Upper lobe of left lung (tissue), 6 donors: ENCODE results near the gene SLC5A2. TPM values are rescaled to one million over a fixed set of nuclear protein-coding genes. Genes with fewer than 3 reads are reported as not detected.
A peak's percentile ranks its signal among the peaks of the same experiment; 100 is the strongest.

Experiments
- ATAC-seq, 2 donors: fragments of 200-7000 bp; cut with Tn5 transposase; one replicate each; pipeline ENCODE4 v1.9.1; 2022; ENCODE audit warnings: mild to moderate bottlenecking in 2 of 2, moderate library complexity in 2 of 2; ENCODE audit not compliant: low FRiP score in 2 of 2
- DNase-seq, 2 donors: peaks; one replicate each; pipeline ENCODE4 v3.0.0-alpha.2; 2019 to 2020
- H3K27ac ChIP-seq, 4 donors: fragments of 200-600 bp; sonication (generic); one replicate each; pipeline ENCODE4 v1.5.1; 2016 to 2019
- H3K27me3 ChIP-seq, 4 donors: fragments of 200-600 bp; sonication (generic); one replicate each; pipeline ENCODE4 v1.5.1; 2017 to 2019
- H3K36me3 ChIP-seq, 4 donors: fragments of 200-600 bp; sonication (generic); one replicate each; pipeline ENCODE4 v1.5.1; 2016 to 2019
- H3K4me1 ChIP-seq, 4 donors: fragments of 200-600 bp; sonication (generic); one replicate each; pipeline ENCODE4 v1.5.1; 2018 to 2019
- H3K4me3 ChIP-seq, 4 donors: fragments of 200-600 bp; sonication (generic); one replicate each; pipeline ENCODE4 v1.5.1; 2017 to 2019; ENCODE audit warnings: mild to moderate bottlenecking in 2 of 4, moderate library complexity in 1 of 4
- H3K9me3 ChIP-seq, 4 donors: fragments of 200-600 bp; sonication (generic); one replicate each; pipeline ENCODE4 v1.5.1; 2018 to 2019
- CTCF ChIP-seq, 6 experiments: fragments of 450-650 bp in 4 of 6; fragments of 200-600 bp in 2 of 6; sonication (generic) in 2 of 6; IDR thresholded peaks; one replicate each; pipeline ENCODE4 v1.5.1; 2016 to 2019; ENCODE audit warnings: antibody characterized with exemption in 6 of 6
- EP300 ChIP-seq, 4 donors: sonication (generic); formaldehyde crosslinking; IDR thresholded peaks; one replicate each; pipeline ENCODE4 v1.5.1; 2017; ENCODE audit warnings: antibody characterized with exemption in 4 of 4, control low read depth in 2 of 4
- POLR2A ChIP-seq, 4 donors: fragments of 450-650 bp; IDR thresholded peaks; one replicate each; pipeline ENCODE4 v1.5.1; 2016 to 2017; ENCODE audit warnings: antibody characterized with exemption in 4 of 4, mild to moderate bottlenecking in 2 of 4
- POLR2AphosphoS5 ChIP-seq, 2 donors: sonication (generic); formaldehyde crosslinking; IDR thresholded peaks; one replicate each; pipeline ENCODE4 v1.5.1; 2017; ENCODE audit warnings: antibody characterized with exemption in 2 of 2
- WGBS, 2 donors: methylation state at CpG; one replicate each; pipeline ENCODE4 v1.1.5; 2017 to 2018; 5-methylcytosine and 5-hydroxymethylcytosine counted together
- total RNA-seq, 6 donors: library from RNA; depleted of rRNA in 4 of 6; stranded (reverse); fragments of >200 nt in 4 of 6; gene quantifications; one replicate each; pipeline versions ENCODE4 v1.1.0 to v1.2.1, GENCODE V29; 2016 to 2021
- donor health status: DM: no; HTN: no; CAD: no; lungs with moderate emphysema.
- donor health status: DM: no; HTN: yes; CAD: no; lungs with severe emphysema.

SLC5A2 gene
- total RNA-seq, 6 donors from 2014 or later: 0.84 to 3.3 (median 1.2) TPM

- DNase-seq (no peak), ATAC-seq (no peak)
- 49 to 53% methylated on average over 8 of the region's 8 CpGs for WGBS, 2 donors
- peak overlapping the region; percentile 77 to 100 (median 97) for H3K27ac ChIP-seq
- peaks cover 0 to 42% (median 27%) of the 10 kb centered on the region in 4 donors for H3K36me3 ChIP-seq
- peaks cover 34 to 44% (median 34%) of the 10 kb centered on the region in 4 donors for H3K4me1 ChIP-seq
- TF ChIP-seq CTCF (IDR thresholded peaks at IDR 0.05) (peak; percentile 9 to 50 (median 36)), POLR2AphosphoS5 (IDR thresholded peaks at IDR 0.05) (no peak)
- H3K27me3 ChIP-seq: no peaks in the 10 kb centered on the region
- H3K9me3 ChIP-seq: no peaks in the 10 kb centered on the region
- H3K4me3 ChIP-seq: peak overlapping the region in 2 of 4 donors; percentile 76 to 95
Measured at GRCh38 chr16:31460582-31461002, 22.3 kb upstream of the SLC5A2 start.

GRCh38 chr16:31461201-31461920 lies 21.6 kb upstream of the SLC5A2 start:
- no peak for TF ChIP-seq CTCF (IDR thresholded peaks at IDR 0.05)
- TF ChIP-seq EP300 (IDR thresholded peaks at IDR 0.05): no peak
- Histone ChIP-seq H3K27ac (peak overlapping the region in 1 of 4 donors; percentile 77), H3K9me3 (no peaks in the 10 kb centered on the region), H3K4me3 (no peak overlapping the region), H3K4me1 (peaks cover 27 to 36% (median 31%) of the 10 kb centered on the region in 4 donors), H3K36me3 (peaks cover 2 to 50% (median 35%) of the 10 kb centered on the region in 4 donors), H3K27me3 (no peaks in the 10 kb centered on the region)
- no peak for DNase-seq
- WGBS, 2 donors: 88 to 92% methylated on average over 8 to 10 of the region's 10 CpGs
- no peak for ATAC-seq

DNA sequence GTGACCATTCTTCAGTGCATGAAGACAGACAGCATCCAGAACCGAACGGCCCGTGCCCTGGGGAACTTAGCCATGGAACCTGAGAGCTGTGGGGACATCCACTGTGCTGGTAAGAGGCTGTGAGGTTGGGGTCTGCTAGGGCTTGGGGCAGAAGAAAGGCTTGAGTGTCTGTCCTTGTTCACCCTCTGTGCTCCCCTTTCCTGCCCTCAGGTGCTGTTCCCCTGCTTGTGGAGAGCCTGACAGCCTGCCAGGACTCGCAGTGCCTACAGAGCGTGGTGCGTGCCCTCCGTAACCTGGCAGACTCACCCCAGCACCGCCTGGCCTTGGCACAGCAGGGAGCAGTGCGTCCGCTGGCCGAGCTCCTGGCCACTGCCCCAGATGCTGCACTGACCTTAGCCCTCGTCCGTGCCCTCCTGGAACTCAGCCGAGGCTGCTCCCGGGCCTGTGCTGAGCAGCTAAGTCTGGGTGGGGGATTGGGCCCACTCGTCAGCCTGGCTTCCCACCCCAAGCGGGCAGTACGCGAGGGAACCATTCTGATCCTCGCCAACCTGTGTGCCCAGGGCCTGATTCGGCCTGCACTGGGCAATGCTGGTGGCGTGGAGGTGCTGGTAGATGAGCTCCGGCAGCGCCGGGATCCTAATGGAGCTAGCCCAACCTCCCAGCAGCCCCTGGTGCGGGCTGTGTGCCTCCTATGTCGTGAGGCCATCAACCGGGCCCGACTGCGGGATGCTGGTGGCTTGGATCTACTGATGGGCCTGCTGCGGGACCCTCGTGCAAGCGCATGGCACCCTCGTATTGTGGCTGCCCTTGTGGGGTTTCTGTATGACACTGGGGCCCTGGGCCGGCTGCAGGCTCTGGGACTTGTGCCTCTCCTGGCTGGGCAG lies 20.8 kb upstream of the SLC5A2 start:
- no peak for TF ChIP-seq POLR2A (IDR thresholded peaks at IDR 0.05)
- TF ChIP-seq CTCF (IDR thresholded peaks at IDR 0.05): no peak
- TF ChIP-seq EP300 (IDR thresholded peaks at IDR 0.05): no peak
- TF ChIP-seq POLR2AphosphoS5 (IDR thresholded peaks at IDR 0.05): no peak
- Histone ChIP-seq H3K4me1 (peaks cover 19 to 28% (median 23%) of the 10 kb centered on the region in 4 donors), H3K27me3 (no peaks in the 10 kb centered on the region), H3K36me3 (peaks cover 2 to 53% (median 41%) of the 10 kb centered on the region in 4 donors), H3K27ac (no peak overlapping the region), H3K4me3 (no peak overlapping the region), H3K9me3 (no peaks in the 10 kb centered on the region)
- 88 to 100% methylated on average over 1 to 24 of the region's 35 CpGs for whole genome bisulfite sequencing, 2 donors
- ATAC-seq (no peak), DNase-seq (peak in 1 of 2 donors; percentile 77)

DNA sequence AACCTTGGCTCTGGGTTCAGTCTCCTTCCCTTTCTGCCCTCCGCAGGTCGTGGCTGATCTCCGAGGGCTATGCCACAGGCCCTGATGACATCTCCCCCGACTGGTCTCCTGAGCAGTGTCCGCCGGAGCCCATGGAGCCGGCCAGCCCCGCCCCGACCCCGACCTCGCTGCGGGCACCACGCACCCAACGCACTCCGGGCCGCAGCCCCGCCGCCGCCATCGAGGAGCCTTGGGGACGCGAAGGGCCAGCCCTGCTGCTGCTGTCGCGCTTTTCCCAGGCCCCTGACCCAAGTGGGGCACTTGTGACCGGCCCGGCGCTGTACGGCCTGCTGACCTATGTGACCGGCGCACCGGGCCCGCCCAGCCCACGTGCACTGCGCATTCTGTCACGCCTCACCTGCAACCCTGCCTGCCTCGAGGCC lies 18.6 kb upstream of the SLC5A2 start:
- Histone ChIP-seq H3K27me3 (no peaks in the 10 kb centered on the region), H3K36me3 (peaks cover 2 to 56% (median 41%) of the 10 kb centered on the region in 4 donors), H3K4me3 (no peak overlapping the region), H3K27ac (no peak overlapping the region), H3K9me3 (no peaks in the 10 kb centered on the region), H3K4me1 (peaks cover 9 to 14% (median 12%) of the 10 kb centered on the region in 4 donors)
- WGBS, 2 donors: 94 to 96% methylated on average over 33 to 36 of the region's 36 CpGs
- TF ChIP-seq POLR2A (IDR thresholded peaks at IDR 0.05) (no peak), EP300 (IDR thresholded peaks at IDR 0.05) (no peak), POLR2AphosphoS5 (IDR thresholded peaks at IDR 0.05) (no peak)
- DNase-seq (peak in 1 of 2 donors; percentile 87), ATAC-seq (no peak)

GRCh38 chr16:31464781-31465260 lies 18.1 kb upstream of the SLC5A2 start:
- no peaks in the 10 kb centered on the region for H3K27me3 ChIP-seq
- peaks cover 2 to 56% (median 41%) of the 10 kb centered on the region in 4 donors for H3K36me3 ChIP-seq
- peaks cover 9 to 14% (median 12%) of the 10 kb centered on the region in 4 donors for H3K4me1 ChIP-seq
- 93 to 94% methylated on average over 10 to 17 of the region's 17 CpGs for WGBS, 2 donors
- ATAC-seq (no peak), DNase-seq (no peak)
- no peaks in the 10 kb centered on the region for H3K9me3 ChIP-seq
- TF ChIP-seq POLR2A (IDR thresholded peaks at IDR 0.05) (no peak), POLR2AphosphoS5 (IDR thresholded peaks at IDR 0.05) (no peak), CTCF (IDR thresholded peaks at IDR 0.05) (no peak), EP300 (IDR thresholded peaks at IDR 0.05) (no peak)
- H3K27ac ChIP-seq: no peak overlapping the region
- no peak overlapping the region for H3K4me3 ChIP-seq
